Hematopoietic multipotent progenitor cell treated with erythropoietin and hydrocortisone succinate and interleukin-3 and kit ligand, for 17 days (in vitro differentiated cells): ENCODE data around the gene SMC3.
A peak's percentile ranks its signal among the peaks of the same experiment; 100 is the strongest.
"Not testable (repeated sequence)": the region's sequence is repeated elsewhere in the genome, so short reads cannot be mapped to it uniquely, and the experiment has no call there.

ENCODE experiments used
- DNase-seq: peaks from one replicate; pipeline ENCODE4 v3.0.0-alpha.2; 2015; ENCODE audit warnings: low spot score

SMC3 gene

DNA sequence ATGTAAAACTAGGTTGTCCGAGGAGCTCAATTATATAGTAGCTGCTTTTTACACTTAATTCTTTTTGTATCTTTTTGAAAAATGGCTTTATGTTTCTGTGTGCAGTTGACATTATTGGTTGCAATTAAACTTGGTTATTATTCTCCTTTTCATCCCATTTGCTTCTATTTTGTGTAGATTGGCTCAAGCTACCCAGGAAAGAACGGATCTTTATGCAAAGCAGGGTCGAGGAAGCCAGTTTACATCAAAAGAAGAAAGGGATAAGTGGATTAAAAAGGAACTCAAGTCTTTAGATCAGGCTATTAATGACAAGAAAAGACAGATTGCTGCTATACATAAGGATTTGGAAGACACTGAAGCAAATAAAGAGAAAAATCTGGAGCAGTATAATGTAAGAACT lies 16.5 kb downstream of the SMC3 start:
- no peak for DNase-seq

DNA sequence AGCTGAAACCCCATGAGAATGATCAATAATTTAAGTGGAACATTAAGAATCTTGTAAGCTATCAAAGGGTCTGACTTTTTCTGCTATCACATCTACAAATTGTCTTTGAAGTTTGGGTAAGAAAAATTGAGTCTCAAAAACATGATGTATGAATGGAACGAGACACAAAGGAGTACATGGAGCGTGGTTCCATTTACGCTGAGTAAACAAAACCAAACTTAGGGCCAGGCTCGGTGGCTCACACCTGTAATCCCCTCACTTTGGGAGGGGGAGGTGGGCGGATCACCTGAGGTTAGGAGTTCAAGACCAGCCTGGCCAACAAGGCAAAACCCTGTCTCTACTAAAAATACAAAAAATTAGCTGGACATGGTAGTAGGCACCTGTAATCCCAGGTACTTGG lies 24.3 kb downstream of the SMC3 start:
- no peak for DNase-seq

DNA sequence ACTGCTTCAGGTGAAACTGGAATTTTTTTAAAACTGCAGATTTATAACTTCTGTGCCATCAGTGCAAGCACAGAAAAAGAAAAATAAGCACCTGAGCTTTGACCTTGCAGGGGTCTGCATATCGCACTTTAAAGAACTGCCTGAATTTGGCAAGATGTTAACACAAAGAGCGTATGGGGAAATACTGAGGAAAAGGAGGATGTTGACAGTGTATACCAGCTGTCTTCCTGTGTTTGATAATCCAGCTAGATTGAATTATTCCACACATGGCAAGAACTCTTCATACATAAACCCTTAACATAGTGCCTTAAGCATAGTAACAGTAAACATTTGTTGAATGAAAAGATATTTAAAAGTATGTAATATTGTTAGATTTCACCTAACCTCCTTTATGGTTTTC lies 30.0 kb downstream of the SMC3 start:
- no peak for DNase-seq

DNA sequence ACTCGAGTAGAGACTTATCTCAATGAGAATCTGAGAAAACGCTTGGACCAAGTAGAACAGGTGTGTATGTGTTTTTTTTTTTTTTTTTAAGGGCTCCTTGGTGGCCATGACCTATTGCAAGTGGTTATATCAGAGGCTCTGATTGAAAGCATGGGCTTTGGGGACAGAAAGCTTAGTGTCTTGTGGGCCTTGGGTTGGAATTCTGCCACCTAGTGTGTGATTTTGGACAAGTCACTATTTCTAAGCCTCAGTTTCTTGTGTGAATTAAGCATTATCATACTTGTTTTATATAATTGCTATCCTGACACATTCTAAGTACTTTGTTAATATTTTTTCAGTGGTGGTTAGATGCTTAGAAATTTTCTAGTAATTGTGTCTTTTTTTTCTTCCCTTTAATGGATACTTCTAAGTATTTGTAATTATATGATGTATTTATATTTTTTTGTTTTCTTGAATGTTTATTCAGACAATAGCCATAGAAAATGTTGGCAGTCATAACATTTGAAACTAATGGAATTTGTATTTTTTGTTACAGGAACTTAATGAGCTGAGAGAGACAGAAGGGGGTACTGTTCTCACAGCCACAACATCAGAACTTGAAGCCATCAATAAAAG lies 33.1 kb downstream of the SMC3 start:
- DNase-seq: peak; percentile 60

DNA sequence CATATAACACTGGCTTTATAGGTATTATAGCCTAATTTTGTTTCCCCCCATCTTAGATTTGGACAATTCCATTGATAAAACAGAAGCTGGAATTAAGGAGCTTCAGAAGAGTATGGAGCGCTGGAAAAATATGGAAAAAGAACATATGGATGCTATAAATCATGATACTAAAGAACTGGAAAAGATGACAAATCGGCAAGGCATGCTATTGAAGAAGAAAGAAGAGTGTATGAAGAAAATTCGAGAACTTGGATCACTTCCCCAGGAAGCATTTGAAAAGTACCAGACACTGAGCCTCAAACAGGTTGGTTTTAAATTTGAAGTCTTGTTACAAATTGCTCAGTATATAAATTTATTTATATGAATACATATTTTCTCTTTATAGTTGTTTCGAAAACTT lies 34.1 kb downstream of the SMC3 start:
- no peak for DNase-seq

DNA sequence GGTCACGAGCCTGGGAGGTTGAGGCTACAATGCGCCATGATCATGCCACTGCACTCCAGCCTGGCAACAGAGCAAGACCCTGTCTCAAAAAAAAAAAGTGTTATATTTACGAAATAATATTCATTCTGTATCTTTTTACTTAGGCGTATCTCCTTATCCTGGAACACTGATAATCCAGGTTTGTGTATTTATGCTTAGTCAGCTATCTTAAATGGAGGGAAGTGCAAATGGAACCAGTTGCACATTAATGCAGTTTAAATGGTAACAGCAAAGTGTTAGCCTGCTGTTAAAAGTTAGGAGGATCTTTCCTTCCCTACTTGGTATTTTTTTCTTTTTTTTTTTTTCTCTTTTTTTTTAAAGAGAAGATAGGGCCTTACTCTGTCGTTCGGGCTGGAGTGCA lies 40.6 kb downstream of the SMC3 start:
- no peak for DNase-seq

DNA sequence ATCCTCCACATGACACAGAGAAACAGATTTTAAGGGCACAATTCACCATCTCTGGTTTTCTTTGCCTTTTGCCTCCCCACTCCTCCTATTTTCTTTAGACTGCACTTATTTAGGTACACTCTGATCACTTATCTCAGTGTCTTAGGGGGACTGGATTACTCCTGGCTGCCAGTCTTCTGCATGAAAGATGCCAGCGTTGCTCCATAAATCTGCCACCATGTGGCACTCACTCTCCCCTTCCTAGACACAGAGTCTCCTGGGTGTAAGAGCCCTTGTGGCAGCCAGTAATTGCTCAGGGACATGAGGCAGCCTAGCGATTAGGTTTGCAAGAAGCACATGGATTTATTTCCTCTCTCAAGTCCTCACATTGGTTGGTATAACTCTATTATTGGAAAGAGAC lies 42.1 kb downstream of the SMC3 start:
- no peak for DNase-seq

DNA sequence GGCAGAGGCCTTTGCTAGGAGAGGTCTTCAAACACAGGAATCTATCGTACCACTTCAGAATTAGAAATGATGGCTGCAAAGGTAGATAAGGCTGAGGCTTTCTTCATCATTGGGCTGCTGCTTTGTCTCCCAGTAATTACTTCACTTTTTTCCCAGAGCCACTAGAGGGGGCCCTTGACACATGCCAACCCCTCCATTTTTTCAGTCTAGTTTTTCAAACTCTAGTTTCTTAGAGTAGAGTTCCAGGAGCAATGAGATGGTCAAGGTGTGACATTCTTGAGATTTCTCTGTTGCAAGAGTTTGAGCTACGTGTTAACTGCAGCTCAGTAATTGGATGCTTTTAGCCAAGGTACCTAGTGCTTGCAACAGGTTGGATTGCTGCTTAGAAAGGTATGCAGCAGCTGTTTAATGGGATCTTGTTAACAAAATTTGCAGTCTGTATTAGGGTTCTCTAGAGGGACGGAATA lies 42.8 kb downstream of the SMC3 start:
- DNase-seq: peak; percentile 57

DNA sequence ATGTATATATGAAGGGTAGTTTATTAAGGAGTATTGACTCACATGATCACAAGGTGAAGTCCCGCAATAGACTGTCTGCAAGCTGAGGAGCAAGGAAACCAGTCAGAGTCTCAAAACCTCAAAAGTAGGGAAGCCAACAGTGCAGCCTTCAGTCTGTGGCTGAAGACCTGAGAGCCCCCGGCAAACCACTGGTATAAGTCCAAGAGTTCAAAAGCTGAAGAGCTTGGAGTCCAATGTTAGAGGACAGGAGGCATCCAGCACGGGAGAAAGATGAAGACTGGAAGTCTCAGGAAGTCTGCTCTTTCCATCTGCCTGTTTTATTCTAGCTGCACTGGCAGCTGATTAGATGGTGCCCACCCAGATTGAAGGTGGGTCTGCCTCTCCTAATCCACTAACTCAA lies 43.3 kb downstream of the SMC3 start:
- DNase-seq: not testable (repeated sequence)

DNA sequence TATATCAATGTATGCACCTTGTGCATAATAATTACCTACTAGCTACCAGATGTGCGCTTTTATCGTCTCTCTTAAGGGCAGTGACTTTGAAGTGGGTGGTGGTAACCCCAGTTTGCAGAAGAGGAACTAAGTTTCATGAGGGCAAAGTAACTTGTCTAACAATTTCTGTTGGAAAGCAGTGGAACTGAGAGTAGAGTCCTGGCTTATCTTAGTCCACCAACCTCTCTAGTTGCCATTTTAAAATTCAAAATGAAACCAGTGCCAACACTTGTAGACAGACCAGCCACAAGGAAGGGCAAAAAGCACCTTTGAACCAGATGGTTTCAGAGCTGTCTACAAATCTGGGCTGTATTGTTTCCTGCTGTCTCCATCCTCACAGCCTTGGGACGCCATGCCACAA lies 44.6 kb downstream of the SMC3 start:
- no peak for DNase-seq

DNA sequence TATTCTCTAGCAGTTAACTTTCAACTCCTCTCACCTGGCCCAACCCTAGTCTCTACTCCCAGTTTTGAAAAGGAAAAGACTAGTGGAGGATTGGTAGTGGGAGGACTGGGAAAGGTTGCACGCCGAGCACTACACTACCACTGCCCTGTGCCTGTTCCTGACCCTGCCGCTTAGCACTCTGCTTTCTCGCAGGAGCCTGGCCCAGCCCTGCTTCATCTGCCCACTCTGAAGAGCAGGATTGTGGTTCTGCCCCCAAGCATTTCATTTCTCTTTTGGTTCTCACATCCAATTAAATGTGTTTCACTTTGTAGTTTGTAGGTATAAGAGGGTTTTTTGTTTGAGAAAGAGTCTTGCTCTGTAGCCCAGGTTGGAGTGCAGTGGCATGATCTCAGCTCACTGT lies 45.1 kb downstream of the SMC3 start:
- no peak for DNase-seq

DNA sequence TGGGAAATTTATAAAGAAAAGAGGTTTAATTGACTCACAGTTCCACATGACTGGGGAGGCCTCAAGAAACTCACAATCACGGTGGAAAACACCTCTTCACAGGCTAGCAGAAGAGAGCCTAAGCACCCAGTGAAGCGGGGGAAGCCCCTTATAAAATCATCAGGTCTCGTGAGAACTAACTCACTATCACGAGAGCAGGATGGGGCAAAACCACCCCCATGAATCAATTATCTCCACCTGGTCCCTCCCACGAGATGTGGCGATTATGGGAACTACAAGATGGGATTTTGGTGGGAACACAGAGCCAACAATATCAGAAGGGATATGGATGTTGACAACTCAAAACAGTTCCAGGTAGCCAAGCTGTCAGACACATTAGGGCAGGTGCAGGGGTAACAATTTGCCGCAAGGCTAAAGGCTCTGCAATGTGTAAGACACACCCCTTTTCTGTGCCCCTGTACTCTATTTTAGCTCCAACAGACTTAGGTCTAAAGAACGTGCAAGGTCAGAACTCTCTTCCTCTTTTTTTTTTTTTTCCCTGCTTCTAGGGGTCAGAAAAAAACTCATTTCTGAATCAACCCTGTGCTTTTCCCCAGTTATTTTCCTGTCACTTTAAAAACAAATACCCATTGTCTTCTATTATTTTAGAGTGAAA lies 46.0 kb downstream of the SMC3 start:
- no peak for DNase-seq

DNA sequence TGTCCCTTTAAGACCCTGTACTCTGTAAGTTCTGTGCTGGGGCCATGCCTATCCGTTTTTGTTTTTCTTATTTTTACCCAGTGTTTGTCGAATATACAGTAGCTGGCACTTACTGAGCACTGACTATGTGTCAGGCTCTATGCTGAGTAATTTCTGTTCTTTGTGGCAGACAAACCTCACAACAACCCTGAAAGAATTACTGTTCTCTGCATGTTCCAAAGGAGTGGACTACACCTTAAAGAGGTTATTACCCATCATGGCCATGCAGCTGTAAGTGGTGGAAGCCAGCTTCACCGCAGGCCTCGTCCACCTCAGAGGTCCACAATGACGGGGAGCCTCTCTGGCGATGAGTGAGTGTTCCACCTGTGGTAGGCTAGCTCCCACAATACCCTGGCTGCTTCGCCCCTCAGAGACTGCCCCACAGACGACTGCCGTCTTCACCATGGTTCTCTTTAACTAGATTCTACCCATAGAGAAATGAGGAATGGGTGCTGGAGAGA lies 46.6 kb downstream of the SMC3 start:
- no peak for DNase-seq

DNA sequence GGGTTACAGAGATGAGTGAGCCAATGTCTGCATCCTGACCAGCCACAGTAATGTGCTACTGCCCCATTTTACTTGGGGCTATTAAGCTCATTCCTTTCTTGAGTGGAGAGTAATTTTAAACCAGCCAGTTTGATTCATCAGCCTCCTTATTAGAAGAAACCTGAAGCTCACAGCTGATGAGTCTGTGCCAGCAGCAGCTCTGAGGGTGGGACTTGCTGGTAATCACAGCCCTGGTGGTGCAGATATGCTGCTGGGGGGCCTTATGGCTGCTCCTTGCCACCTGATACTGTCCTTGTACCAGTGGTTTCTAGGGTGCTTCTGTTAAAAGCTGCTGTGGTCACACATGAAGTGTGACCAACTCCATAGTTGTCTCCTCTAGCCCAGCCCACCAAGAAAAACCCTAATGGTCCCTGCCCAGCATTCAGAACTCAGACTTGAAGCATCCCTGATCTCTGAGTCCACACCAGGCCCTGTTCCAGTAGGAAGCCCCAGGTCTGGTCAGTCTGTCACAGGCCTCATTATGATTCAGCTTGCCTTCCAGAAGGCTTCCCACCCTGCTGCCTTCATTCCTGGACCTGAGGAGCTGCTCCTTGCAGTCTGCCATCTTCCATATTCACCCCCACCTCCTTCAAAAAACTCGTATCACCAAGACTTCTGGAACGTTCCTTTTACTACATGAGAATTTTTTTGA lies 47.7 kb downstream of the SMC3 start:
- DNase-seq: no peak

DNA sequence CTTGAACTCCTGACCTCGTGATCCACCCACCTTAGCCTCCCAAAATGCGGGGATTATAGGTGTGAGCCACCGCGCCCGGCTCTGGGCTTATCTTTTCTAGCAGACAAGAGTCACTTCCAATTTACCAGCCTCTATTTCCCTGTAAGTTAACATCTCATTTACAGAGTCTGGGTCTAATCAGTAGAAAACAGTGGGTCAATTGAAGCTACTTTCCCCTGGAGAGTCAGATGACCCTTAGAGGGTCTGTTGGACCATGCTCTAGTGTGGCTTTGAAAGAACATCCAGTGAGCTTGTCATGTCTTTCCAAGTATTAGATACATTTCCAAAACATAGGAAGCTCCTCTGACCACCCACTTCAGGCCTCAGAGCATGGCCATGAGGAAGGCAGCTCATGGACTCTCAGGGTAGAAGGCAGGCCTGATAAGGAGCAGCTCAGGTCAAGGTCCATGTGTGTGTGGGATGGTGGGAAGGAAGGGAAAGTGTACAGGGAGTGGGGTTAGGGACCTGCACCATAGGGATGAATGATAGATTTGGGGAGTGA lies 49.1 kb downstream of the SMC3 start:
- no peak for DNase-seq

DNA sequence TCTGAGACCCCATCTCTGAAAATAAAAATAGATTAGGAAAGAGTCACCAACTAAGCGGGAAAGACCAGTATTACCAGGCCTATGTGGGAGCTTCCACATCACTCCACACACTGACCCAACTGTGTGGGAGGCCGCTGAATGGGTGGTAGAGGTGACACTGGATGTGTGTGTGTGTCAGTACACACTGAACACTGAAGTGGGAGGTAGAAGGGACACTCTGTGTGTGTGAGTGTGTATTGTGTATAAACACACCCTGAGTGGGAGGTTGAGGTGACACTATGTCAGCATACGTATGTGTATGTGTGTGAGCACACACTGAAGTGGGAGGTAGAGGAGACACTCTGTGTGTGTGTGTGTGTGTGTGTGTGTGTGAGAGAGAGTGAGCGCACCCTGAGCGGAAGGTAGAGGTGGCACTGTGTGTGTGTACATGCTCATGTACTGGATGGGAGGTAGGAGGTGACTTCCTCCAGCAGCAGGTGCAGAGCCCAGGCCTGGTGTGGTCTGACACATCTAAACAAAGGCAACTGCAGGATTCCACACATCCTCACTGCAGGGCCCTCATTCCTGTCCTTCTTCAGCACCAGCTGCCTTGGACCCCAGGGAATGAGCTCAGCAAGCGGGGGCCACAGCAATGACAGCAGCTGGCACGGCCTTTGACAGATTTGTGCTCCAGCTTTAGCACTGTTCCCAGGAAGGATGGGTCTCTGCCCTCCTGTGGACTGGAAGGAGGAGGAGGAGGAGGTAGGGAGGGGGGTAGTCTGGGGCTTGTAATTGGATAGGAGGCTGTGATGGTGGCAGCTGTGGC lies 50.1 kb downstream of the SMC3 start:
- no peak for DNase-seq

DNA sequence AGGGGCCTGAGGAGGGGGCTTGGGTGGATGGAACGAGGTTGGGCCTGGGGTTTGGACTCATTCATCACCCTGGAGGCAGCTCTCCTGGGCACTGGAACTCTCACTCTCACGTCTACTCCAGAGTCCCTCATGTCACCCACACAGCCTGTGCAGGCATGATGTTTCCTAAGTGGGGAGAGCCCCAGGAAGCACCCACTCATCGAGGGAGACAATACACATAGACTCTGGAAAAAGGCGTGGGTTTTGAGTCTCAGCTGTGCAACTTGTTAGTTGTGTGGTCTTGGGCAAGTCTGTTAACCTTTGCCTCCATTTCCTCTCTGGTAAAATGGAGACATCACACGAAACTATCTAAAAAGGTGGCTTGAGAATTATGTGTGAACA lies 50.7 kb downstream of the SMC3 start:
- DNase-seq: no peak

DNA sequence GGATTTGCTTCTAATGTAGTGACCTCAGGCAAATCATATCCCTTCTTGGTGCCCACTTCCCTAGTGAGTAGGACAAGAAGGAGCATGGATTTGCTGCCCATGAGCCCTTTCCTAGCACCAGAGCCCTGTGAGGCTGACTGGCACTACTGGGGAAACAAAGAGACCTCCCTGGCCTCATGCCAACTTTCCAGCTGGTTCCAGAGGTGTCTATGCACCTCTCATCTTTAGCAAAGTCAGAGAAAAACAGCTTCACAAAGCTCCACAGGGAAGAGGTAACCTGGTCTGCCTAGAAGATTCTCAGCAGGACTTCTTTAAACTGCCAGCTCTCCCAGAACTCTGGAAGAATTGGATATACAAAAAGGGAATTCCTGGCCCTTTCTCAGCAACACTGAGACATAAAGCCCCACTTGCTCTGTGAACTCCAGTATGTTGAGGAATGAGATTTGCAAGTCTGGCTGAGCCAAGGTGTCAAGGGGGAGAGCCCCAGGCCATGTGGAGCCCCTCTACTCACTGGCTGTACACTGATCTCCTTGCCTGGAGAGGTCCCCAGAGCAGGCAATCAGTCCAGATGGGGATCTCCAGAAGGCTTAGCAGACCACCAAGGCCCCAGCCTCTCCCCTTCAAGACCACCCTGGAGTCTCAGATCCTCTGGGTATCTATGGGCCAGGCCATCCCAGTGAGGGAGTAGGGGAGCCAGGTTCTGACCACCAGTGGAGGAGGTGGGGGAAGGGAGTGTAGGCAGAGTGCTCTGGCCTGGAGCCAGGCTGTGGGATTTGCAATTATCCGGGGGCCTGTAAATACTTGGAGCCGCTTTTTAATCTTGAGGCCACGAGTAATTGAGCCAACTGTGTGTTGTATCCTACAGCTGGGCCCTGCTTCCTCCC lies 52.3 kb downstream of the SMC3 start:
- no peak for DNase-seq

DNA sequence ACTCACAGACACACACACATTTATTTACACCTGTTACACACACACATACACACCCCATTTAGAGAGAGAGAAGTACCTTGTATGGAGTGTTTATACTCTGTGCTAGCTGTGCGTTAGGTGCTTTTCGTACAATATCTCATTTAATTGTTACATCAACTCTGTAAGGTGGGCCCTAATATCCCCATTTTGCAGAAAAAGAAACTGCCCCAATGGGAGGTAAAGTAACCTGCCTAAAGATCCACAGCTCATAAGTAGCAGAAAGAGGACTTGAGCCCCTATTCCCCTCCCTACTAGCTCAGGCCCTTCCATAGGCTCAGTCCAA lies 52.9 kb downstream of the SMC3 start:
- no peak for DNase-seq

DNA sequence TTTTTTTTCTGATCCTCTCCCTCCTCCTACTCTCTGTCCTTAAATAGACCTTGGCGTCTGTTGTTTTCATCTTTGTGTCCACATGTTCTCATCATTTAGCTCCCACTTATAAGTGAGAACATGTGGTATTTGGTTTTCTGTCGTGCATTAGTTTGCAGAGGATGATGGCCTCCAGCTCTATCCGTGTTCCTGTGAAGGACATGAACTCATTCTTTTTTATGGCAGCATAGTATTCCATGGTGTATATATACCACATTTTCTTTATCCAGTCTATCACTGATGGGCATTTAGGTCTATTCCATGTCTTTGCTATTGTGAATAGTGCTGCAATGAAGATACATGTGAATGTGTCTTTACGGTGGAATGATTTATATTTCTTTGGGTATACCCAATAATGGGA lies 55.8 kb downstream of the SMC3 start:
- not testable (repeated sequence) for DNase-seq

DNA sequence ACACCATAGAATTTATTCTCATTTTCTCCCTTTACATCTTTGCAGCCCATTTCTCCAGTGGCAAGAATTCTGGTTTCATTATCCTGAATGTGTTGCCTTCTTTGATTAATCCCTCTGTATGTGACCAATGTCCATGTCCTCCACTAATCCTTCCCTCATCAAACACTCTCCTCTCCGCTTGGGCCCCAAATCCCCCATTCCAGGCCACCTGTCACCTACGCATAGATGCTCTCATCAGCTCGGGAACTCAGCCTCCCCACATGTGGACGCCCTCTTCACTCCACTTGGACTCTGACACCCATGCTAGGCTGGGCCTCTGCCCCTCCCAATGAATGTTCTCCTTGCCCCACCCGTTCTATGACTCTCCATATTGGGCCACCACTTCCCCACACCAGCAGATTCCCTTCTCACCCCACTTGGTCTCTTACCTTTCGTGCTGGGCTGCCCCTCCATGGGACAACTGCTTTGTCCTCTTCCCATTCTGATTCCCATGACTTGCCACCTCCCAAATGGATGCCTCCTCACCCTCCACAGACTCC lies 57.9 kb downstream of the SMC3 start:
- DNase-seq: no peak
